Measurements from ENCODE around the gene NOP56.

The NOP56 gene

DNA sequence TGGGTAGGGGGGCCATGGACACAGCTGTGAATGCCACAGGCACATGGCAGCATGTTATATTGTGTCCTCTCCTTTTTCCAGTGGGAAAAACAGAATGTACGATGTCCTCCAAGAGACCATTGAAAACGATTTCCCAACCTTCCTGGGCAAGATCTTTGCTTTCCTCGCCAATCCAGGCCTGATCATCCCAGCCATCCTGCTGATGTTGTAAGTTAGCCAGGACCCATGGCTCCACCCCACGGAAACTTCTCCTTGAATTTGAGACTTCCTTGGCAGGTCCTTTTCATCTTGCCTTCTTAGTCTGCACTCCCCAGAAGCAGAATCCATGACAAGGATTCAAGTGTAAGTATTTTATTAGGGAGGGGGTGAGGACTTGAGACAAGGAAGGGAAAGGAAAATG lies 28.2 kb upstream of the NOP56 start:
- Mint-ChIP-seq H3K27ac (no peak overlapping the region), H3K4me3 (no peak overlapping the region), H3K36me3 (ENCODE audit: low read depth) (no peaks in the 10 kb centered on the region), H3K9me3 (no peaks in the 10 kb centered on the region), H3K4me1 (ENCODE audit: low read depth) (peaks cover 8% of the 10 kb centered on the region), H3K27me3 (peaks cover 17% of the 10 kb centered on the region)

DNA sequence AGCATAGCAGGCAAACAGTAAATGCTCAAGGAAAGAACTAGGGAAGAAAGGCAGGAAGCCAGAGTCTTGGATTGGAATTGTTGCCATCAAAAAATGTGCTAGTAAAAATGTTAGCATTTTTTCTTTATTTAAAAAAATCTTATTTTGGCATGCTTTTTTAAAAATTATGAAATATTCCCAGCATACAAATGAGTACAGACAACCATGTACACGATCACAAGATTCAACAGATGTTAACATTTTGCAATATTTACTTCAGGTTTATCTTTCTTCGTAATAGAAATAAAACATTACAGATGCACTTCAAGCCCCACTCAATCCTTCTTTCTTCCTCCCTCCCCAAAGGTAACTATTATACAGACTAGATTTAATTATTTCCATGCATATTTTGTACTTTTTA lies 27.4 kb upstream of the NOP56 start:
- no peak overlapping the region for H3K27ac Mint-ChIP-seq
- H3K4me3 Mint-ChIP-seq = no peak overlapping the region
- H3K9me3 Mint-ChIP-seq = no peaks in the 10 kb centered on the region
- H3K36me3 Mint-ChIP-seq (ENCODE audit: low read depth) = no peaks in the 10 kb centered on the region
- peaks cover 15% of the 10 kb centered on the region for H3K27me3 Mint-ChIP-seq
- H3K4me1 Mint-ChIP-seq (ENCODE audit: low read depth) = peaks cover 4% of the 10 kb centered on the region

DNA sequence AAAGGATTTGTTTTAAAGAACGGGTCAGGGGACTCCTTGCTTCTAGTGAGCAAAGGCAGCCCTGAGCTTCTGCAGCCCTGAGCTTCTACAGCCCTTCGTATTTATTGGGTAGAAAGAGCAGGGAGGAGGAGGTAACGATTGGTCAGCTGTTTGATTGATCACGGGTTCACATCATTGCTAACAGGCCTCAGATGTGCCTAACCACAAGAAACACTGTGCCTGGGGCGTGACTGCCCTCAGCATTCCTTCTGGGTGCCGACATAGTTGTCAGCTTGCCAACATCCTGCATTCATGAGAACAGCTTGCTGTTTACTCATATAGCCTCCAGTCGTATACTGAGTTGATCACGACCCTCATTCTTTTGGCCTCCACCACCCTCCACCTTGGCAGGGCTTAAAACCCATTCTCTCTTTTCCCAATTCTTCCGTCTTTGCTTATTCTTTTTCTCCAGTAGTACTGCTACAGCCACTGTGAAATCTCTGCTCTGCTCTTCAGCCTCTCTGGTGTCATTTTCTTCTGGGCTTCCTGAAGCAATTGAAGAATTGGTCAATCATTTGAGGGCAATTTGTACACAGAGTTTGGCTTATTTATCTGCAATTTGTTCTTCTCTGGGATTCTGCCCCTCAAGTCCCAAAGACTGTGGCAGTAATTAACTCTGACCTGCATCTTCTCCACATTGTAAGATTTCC lies 25.4 kb upstream of the NOP56 start:
- H3K4me1 Mint-ChIP-seq (ENCODE audit: low read depth) = no peaks in the 10 kb centered on the region
- peaks cover 15% of the 10 kb centered on the region for H3K27me3 Mint-ChIP-seq
- no peaks in the 10 kb centered on the region for H3K36me3 Mint-ChIP-seq (ENCODE audit: low read depth)
- H3K4me3 Mint-ChIP-seq = no peak overlapping the region
- peaks cover 3% of the 10 kb centered on the region for H3K9me3 Mint-ChIP-seq
- H3K27ac Mint-ChIP-seq = no peak overlapping the region

DNA sequence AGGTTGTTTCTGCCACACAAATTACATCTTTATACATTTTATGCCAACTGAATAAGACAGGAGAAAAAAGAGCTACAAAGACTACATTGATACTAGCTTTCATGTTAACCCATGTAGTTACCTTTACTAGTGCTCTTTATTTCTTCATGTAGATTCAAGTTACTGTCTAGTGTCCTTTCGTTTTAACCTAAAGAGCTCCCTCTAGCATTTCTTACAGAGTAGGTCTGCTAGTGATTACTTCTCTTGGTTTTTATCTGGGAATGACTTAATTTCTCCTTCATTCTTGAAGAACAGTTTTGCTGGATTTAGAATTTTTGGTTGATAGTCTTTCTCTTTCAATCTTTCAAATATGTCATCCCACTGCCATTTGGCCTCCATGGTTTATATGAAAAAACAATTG lies 21.2 kb upstream of the NOP56 start:
- Mint-ChIP-seq H3K27ac (no peak overlapping the region), H3K9me3 (peaks cover 3% of the 10 kb centered on the region), H3K36me3 (ENCODE audit: low read depth) (no peaks in the 10 kb centered on the region), H3K4me1 (ENCODE audit: low read depth) (no peaks in the 10 kb centered on the region), H3K27me3 (peaks cover 18% of the 10 kb centered on the region), H3K4me3 (no peak overlapping the region)

DNA sequence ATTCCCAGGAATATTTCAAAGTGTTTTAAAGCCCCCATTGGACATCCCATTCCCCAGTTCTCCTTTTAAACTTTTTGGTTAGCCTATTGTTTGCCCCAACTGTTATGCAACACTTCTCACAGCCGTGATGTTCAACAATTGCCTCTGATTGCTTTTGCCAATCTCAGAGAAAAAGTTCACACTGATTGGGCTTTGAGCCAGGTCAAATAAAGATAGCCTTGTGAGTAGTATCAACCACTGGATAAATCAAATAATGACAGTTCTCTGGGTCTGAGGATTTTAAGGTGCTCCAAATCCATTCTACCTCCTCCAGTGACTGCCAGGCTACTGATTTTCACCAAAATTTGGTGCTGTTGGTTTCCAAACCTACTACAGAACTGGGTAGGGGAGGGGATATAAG lies 19.1 kb upstream of the NOP56 start:
- H3K4me3 Mint-ChIP-seq = no peak overlapping the region

DNA sequence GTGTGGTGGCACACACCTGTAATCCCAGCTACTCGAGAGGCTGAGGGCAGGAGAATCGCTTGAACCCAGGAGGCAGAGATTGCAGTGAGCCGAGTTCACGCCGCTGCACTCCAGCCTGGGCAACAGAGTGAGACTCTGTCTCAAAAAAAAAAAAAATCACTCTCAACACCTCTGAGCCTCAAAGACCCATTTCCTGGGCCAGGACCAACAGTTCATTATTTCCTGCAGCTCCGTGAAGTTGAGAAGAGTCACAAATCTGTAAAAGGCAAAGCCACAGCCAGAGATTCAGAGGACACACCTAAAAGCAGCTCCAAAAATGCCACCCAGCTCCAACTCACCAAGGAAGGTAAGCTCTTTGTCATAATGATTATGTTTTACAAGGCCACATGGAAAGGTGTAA lies 15.2 kb upstream of the NOP56 start:
- Mint-ChIP-seq H3K4me1 (ENCODE audit: low read depth) (no peaks in the 10 kb centered on the region), H3K27ac (no peak overlapping the region)

More for the DNA sequence above, 19.1 kb upstream of the NOP56 start:
- Mint-ChIP-seq H3K27me3 (peaks cover 18% of the 10 kb centered on the region), H3K9me3 (peaks cover 3% of the 10 kb centered on the region), H3K27ac (no peak overlapping the region), H3K4me1 (ENCODE audit: low read depth) (no peaks in the 10 kb centered on the region), H3K36me3 (ENCODE audit: low read depth) (no peaks in the 10 kb centered on the region)

DNA sequence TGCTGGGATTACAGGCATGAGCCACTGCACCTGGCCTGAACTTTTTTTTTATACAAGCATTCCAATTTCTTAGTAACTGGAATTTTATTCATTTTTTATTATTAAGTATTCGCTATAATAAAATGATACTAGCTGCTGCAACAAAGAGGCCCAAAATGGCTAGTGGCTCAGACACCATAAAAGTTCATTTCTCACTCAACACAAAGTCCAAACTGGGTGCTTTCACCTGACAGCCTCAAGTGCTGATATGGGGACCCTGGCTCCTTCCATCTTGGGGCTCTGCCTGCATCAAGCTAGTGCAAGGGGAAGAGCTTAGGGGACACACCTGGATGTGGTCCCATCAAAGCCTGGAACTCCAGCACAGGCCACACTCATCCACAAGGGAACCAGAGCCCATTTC lies 12.2 kb upstream of the NOP56 start:
- Mint-ChIP-seq H3K27ac (no peak overlapping the region), H3K4me3 (no peak overlapping the region), H3K4me1 (ENCODE audit: low read depth) (no peaks in the 10 kb centered on the region), H3K27me3 (no peaks in the 10 kb centered on the region), H3K36me3 (ENCODE audit: low read depth) (no peaks in the 10 kb centered on the region), H3K9me3 (no peaks in the 10 kb centered on the region)

More for the DNA sequence above, 15.2 kb upstream of the NOP56 start:
- H3K27me3 Mint-ChIP-seq = peaks cover 7% of the 10 kb centered on the region
- H3K9me3 Mint-ChIP-seq = no peaks in the 10 kb centered on the region
- no peaks in the 10 kb centered on the region for H3K36me3 Mint-ChIP-seq (ENCODE audit: low read depth)
- no peak overlapping the region for H3K4me3 Mint-ChIP-seq

DNA sequence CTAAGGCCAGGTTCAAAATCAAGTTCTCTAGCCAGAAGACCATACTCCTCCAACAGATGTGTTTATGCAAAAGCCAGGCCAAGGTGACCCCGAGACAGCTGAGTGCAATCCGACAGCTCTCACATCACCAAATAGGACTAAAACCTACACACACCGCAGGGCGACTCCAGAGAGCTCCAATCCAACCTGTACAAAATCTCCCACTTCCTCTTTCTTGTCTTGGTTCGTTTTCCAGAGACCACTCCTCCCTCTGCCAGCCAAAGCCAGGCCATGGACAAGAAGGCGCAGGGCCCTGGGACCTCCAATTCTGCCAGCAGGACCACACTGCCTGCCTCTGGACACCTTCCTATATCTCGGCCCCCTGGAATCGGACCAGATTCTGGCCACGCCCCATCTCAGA lies 11.5 kb upstream of the NOP56 start:
- H3K4me1 Mint-ChIP-seq (ENCODE audit: low read depth) = no peaks in the 10 kb centered on the region
- H3K4me3 Mint-ChIP-seq = no peak overlapping the region
- H3K27ac Mint-ChIP-seq = no peak overlapping the region
- H3K27me3 Mint-ChIP-seq = no peaks in the 10 kb centered on the region
- H3K9me3 Mint-ChIP-seq = no peaks in the 10 kb centered on the region
- H3K36me3 Mint-ChIP-seq (ENCODE audit: low read depth) = no peaks in the 10 kb centered on the region

DNA sequence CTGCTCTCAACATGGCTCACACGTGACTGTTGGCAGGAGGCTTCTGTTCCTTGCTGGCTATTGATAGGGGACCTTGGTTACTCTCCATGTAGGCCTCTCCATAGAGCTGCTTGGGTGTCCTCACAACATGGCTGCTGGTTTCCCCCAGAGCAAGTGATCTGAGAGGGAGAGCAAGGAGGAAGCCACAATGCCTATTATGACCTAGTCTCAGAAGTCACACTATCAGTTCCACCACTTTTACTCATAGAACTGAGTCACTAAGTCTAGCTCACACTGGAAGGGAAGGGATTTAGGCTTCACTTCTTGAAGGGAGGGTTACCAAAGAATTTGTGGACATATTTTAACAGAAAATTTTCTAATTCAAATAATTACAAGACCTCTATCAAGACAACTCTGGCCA lies 8.7 kb upstream of the NOP56 start:
- no peaks in the 10 kb centered on the region for H3K27me3 Mint-ChIP-seq
- H3K9me3 Mint-ChIP-seq = no peaks in the 10 kb centered on the region
- no peaks in the 10 kb centered on the region for H3K36me3 Mint-ChIP-seq (ENCODE audit: low read depth)
- no peaks in the 10 kb centered on the region for H3K4me1 Mint-ChIP-seq (ENCODE audit: low read depth)
- no peak overlapping the region for H3K4me3 Mint-ChIP-seq
- no peak overlapping the region for H3K27ac Mint-ChIP-seq

DNA sequence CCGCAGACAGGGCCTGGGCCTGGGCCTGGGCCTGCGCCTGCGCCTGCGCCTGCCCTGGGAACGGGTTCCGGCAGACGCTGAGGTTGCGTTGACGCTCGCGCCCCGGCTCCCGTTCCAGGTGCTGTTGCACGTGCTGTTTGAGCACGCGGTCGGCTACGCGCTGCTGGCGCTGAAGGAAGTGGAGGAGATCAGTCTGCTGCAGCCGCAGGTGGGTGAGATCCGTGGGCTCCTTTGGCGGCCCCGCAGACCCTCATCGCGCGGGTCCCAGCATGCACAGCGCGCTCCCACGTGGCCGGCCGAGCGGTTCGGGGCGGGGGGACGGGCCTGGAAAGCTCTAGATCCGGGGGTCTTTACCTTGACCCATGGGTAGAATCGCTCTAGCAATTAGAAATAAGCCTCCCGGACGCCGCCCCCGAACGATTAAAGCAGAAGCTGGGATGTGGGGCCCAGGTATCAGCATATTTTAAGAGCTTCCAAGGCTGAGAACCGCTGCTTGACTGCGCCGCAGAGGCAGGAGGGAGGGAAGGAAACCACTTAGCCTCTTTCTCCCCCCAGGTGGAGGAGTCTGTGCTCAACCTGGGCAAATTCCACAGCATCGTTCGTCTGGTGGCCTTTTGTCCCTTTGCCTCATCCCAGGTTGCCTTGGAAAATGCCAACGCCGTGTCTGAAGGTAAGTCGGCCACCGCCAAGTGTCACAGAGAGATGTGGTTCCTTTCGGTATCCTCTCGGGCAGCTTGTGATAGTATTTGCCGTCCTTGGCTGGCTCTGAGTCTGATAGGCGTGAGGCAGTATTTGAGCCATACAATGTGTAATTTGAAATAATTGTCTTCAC lies 508 bp downstream of the NOP56 start:
- peak overlapping the region; percentile 91 for H3K4me3 Mint-ChIP-seq
- peak overlapping the region; percentile 92 for H3K27ac Mint-ChIP-seq
- H3K9me3 Mint-ChIP-seq = no peaks in the 10 kb centered on the region
- peaks cover 52% of the 10 kb centered on the region for H3K4me1 Mint-ChIP-seq (ENCODE audit: low read depth)
- peaks cover 54% of the 10 kb centered on the region for H3K36me3 Mint-ChIP-seq (ENCODE audit: low read depth)
- H3K27me3 Mint-ChIP-seq = no peaks in the 10 kb centered on the region

DNA sequence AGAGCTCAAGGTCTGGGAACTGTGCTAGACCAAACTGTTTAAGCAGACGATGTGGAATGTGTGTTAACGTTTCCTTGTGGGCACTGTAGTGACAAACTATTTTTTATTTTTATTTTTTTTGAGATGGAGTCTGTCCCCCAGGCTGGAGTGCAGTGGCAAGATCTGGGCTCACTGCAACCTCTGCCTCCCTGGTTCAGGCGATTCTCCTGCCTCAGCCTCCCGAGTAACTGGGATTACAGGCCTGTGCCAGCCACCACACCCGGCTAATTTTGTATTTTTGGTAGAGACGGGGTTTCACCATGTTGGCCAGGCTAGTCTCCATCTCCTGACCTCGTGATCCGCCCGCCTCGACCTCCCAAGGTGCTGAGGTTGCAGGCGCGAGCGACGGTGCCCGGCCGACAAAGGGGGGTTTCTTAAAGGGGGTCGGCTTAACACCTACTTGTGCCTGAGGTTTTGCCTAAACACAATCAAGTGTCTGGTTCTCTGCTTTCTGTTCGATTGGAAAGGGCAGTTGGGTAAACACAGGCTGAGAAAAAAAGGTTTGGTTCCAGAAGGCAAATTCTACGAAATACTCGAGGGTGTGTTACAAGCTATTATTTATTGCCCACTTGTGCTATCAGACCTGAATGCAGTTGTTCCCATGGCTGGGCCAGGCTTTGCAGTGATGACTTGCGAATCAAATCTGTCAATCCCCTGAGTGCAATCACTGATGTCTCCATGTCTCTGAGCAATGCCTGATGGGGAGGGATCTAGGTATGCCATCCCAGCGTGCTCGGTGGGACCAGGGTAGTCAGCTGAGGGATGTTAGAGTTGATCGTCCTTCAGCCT lies 1.3 kb downstream of the NOP56 start:
- peak overlapping the region; percentile 92 for H3K27ac Mint-ChIP-seq
- H3K27me3 Mint-ChIP-seq = no peaks in the 10 kb centered on the region
- H3K4me3 Mint-ChIP-seq = peak overlapping the region; percentile 91
- no peaks in the 10 kb centered on the region for H3K9me3 Mint-ChIP-seq
- H3K4me1 Mint-ChIP-seq (ENCODE audit: low read depth) = peaks cover 55% of the 10 kb centered on the region
- peaks cover 62% of the 10 kb centered on the region for H3K36me3 Mint-ChIP-seq (ENCODE audit: low read depth)

DNA sequence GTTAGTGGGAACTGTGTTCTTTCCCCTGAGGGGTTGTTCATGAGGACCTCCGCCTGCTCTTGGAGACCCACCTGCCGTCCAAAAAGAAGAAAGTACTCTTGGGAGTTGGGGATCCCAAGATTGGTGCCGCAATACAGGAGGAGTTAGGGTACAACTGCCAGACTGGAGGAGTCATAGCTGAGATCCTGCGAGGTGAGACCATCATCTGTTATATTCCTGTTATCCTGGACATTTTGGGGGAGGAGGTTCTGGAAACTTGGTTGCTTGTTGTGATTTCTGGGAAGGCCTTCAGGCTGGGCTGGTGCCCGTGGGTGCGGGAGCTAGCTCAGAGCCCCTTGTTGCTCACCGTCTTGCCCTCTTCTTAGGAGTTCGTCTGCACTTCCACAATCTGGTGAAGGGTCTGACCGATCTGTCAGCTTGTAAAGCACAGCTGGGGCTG lies 2.0 kb downstream of the NOP56 start:
- Mint-ChIP-seq H3K27ac (peak overlapping the region; percentile 92), H3K27me3 (no peaks in the 10 kb centered on the region), H3K9me3 (no peaks in the 10 kb centered on the region), H3K4me3 (peak overlapping the region; percentile 91), H3K36me3 (ENCODE audit: low read depth) (peaks cover 66% of the 10 kb centered on the region), H3K4me1 (ENCODE audit: low read depth) (peaks cover 55% of the 10 kb centered on the region)

DNA sequence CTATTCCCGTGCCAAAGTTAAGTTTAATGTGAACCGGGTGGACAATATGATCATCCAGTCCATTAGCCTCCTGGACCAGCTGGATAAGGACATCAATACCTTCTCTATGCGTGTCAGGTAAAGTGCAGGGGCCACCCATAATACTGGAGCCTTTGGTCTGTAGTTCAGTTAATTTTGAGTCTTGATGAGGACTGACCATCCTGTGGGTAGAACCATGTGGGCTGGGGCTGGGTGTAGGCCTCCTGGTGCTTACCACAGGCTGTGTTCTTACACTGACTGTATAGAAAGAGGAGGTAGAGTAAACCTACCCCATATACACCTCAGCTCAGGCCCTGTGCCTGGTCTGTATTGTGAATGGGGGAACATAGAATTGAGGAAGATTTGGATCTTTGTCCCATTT lies 2.4 kb downstream of the NOP56 start:
- peaks cover 51% of the 10 kb centered on the region for H3K4me1 Mint-ChIP-seq (ENCODE audit: low read depth)
- H3K36me3 Mint-ChIP-seq (ENCODE audit: low read depth) = peaks cover 66% of the 10 kb centered on the region
- no peaks in the 10 kb centered on the region for H3K27me3 Mint-ChIP-seq
- peak overlapping the region; percentile 92 for H3K27ac Mint-ChIP-seq
- H3K4me3 Mint-ChIP-seq = peak overlapping the region; percentile 91
- no peaks in the 10 kb centered on the region for H3K9me3 Mint-ChIP-seq

DNA sequence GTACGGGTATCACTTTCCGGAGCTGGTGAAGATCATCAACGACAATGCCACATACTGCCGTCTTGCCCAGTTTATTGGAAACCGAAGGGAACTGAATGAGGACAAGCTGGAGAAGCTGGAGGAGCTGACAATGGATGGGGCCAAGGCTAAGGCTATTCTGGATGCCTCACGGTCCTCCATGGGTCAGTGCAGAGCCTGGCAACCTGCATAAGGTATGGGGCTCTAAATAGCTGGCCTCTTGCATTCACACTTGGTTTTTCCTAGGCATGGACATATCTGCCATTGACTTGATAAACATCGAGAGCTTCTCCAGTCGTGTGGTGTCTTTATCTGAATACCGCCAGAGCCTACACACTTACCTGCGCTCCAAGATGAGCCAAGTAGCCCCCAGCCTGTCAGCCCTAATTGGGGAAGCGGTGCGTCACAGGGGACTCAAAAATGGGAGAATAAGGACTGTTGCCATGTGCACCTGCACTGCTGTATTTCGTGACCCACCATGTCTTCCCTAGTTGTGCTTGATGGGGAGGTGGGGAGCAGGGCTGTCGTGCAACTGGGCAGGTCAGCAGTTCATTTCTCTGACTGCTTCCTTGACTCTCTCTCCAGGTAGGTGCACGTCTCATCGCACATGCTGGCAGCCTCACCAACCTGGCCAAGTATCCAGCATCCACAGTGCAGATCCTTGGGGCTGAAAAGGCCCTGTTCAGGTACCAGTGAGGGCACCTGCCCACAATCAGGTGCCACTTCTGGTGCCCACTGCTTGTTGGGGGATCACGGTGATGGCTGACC lies 3.1 kb downstream of the NOP56 start:
- peak overlapping the region; percentile 92 for H3K27ac Mint-ChIP-seq
- H3K9me3 Mint-ChIP-seq = no peaks in the 10 kb centered on the region
- peak overlapping the region; percentile 91 for H3K4me3 Mint-ChIP-seq
- H3K27me3 Mint-ChIP-seq = no peaks in the 10 kb centered on the region
- H3K4me1 Mint-ChIP-seq (ENCODE audit: low read depth) = peaks cover 44% of the 10 kb centered on the region
- peaks cover 71% of the 10 kb centered on the region for H3K36me3 Mint-ChIP-seq (ENCODE audit: low read depth)
